SK-N-SH (cell line): ENCODE results near the gene HIVEP2.

Experiments used
- EZH2phosphoT487 ChIP-seq: fragments of 200-600 bp; sonication (generic); IDR thresholded peaks from 2 replicates; pipeline ENCODE4 v1.6.1; 2017; ENCODE audit warnings: low read depth, mixed run types, mild to moderate bottlenecking, antibody characterized with exemption, moderate library complexity, borderline replicate concordance
- FOXJ3 ChIP-seq: sonication (generic); formaldehyde crosslinking; IDR thresholded peaks from 2 replicates; pipeline ENCODE4 v1.5.1; 2020; ENCODE audit warnings: mild to moderate bottlenecking, missing genetic modification reagents
- JUND ChIP-seq: IDR thresholded peaks from 2 replicates; pipeline ENCODE4 v1.4.0; 2012
- MXI1 ChIP-seq: IDR thresholded peaks from 2 replicates; pipeline ENCODE4 v1.6.1; 2012; ENCODE audit warnings: mild to moderate bottlenecking, low read depth, low read length, improper control_type of control experiment
- POLR2AphosphoS5 ChIP-seq: IDR thresholded peaks from 2 replicates; pipeline ENCODE4 v1.6.1; 2012; ENCODE audit warnings: low read depth, low read length
- RCOR1 ChIP-seq: fragments of 150-350 bp; IDR thresholded peaks from 2 replicates; pipeline ENCODE4 v1.6.1; 2017; ENCODE audit warnings: antibody characterized with exemption, low read length
- SIN3A ChIP-seq: IDR thresholded peaks from 2 replicates; pipeline ENCODE4 v1.6.1; 2012; ENCODE audit warnings: low read depth, mild to moderate bottlenecking, low read length, moderate library complexity, borderline replicate concordance
- SMC3 ChIP-seq: IDR thresholded peaks from 2 replicates; pipeline ENCODE4 v1.6.1; 2012; ENCODE audit warnings: low read depth, low read length, improper control_type of control experiment
- TAF1 ChIP-seq: IDR thresholded peaks from 2 replicates; pipeline ENCODE4 v1.6.1; 2012; ENCODE audit warnings: low read depth, mild to moderate bottlenecking, low read length, moderate library complexity, borderline replicate concordance
- TEAD4 ChIP-seq: IDR thresholded peaks from 2 replicates; pipeline ENCODE4 v1.4.0; 2012; ENCODE audit warnings: mild to moderate bottlenecking, borderline replicate concordance; ENCODE audit not compliant: insufficient read depth
- TF ChIP-seq, protein P1 (sequence below): IDR thresholded peaks from 2 replicates; pipeline ENCODE4 v1.4.0; 2012; ENCODE audit warnings: low read depth, borderline replicate concordance
- TF ChIP-seq, protein P2 (sequence below): fragments of 200-600 bp; sonication (generic); IDR thresholded peaks from 2 replicates; pipeline ENCODE4 v1.6.1; 2017; ENCODE audit warnings: antibody characterized with exemption, mild to moderate bottlenecking, moderate library complexity
- TF ChIP-seq, protein P3 (sequence below): IDR thresholded peaks from 2 replicates; pipeline ENCODE4 v1.6.1; 2012; ENCODE audit warnings: mild to moderate bottlenecking, low read depth, low read length, moderate library complexity
- TF ChIP-seq, protein P4 (sequence below): fragments of 150-350 bp; IDR thresholded peaks from 2 replicates; pipeline ENCODE4 v1.6.1; 2017; ENCODE audit warnings: antibody characterized with exemption, low read length, low read depth, borderline replicate concordance

DNA sequence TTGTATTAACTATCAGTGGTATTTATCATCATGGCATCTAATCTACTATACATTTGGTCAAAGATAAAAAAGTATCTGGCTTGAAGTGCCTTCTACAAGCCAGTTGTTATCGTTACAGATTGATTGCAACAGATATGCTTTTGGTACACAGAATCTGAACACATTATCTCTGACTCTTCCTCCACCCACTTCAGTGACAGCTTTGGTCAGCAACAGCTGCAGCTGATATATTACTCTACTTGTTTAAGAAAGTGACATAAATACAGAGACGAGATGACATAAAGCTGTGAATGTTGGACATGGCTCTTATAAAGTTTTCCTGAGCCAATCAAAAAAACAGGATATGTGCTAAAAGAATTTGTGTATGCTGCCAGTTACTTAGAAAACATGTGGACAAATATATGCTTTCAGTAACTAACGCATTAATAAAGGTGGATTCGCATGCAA, 77.6 kb downstream of the HIVEP2 start:
- TF ChIP-seq TAF1 = no peak
- no peak for TF ChIP-seq TEAD4
- TF ChIP-seq, protein P1, sequence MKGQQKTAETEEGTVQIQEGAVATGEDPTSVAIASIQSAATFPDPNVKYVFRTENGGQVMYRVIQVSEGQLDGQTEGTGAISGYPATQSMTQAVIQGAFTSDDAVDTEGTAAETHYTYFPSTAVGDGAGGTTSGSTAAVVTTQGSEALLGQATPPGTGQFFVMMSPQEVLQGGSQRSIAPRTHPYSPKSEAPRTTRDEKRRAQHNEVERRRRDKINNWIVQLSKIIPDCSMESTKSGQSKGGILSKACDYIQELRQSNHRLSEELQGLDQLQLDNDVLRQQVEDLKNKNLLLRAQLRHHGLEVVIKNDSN = no peak
- no peak for TF ChIP-seq POLR2AphosphoS5
- TF ChIP-seq, protein P2, sequence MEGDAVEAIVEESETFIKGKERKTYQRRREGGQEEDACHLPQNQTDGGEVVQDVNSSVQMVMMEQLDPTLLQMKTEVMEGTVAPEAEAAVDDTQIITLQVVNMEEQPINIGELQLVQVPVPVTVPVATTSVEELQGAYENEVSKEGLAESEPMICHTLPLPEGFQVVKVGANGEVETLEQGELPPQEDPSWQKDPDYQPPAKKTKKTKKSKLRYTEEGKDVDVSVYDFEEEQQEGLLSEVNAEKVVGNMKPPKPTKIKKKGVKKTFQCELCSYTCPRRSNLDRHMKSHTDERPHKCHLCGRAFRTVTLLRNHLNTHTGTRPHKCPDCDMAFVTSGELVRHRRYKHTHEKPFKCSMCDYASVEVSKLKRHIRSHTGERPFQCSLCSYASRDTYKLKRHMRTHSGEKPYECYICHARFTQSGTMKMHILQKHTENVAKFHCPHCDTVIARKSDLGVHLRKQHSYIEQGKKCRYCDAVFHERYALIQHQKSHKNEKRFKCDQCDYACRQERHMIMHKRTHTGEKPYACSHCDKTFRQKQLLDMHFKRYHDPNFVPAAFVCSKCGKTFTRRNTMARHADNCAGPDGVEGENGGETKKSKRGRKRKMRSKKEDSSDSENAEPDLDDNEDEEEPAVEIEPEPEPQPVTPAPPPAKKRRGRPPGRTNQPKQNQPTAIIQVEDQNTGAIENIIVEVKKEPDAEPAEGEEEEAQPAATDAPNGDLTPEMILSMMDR = no peak
- TF ChIP-seq EZH2phosphoT487 = no peak
- TF ChIP-seq RCOR1 = no peak
- TF ChIP-seq MXI1 = no peak
- TF ChIP-seq, protein P3, sequence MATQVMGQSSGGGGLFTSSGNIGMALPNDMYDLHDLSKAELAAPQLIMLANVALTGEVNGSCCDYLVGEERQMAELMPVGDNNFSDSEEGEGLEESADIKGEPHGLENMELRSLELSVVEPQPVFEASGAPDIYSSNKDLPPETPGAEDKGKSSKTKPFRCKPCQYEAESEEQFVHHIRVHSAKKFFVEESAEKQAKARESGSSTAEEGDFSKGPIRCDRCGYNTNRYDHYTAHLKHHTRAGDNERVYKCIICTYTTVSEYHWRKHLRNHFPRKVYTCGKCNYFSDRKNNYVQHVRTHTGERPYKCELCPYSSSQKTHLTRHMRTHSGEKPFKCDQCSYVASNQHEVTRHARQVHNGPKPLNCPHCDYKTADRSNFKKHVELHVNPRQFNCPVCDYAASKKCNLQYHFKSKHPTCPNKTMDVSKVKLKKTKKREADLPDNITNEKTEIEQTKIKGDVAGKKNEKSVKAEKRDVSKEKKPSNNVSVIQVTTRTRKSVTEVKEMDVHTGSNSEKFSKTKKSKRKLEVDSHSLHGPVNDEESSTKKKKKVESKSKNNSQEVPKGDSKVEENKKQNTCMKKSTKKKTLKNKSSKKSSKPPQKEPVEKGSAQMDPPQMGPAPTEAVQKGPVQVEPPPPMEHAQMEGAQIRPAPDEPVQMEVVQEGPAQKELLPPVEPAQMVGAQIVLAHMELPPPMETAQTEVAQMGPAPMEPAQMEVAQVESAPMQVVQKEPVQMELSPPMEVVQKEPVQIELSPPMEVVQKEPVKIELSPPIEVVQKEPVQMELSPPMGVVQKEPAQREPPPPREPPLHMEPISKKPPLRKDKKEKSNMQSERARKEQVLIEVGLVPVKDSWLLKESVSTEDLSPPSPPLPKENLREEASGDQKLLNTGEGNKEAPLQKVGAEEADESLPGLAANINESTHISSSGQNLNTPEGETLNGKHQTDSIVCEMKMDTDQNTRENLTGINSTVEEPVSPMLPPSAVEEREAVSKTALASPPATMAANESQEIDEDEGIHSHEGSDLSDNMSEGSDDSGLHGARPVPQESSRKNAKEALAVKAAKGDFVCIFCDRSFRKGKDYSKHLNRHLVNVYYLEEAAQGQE = no peak
- TF ChIP-seq, protein P4, sequence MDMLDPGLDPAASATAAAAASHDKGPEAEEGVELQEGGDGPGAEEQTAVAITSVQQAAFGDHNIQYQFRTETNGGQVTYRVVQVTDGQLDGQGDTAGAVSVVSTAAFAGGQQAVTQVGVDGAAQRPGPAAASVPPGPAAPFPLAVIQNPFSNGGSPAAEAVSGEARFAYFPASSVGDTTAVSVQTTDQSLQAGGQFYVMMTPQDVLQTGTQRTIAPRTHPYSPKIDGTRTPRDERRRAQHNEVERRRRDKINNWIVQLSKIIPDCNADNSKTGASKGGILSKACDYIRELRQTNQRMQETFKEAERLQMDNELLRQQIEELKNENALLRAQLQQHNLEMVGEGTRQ = no peak
- TF ChIP-seq SMC3 = no peak
- TF ChIP-seq SIN3A = no peak
- no peak for TF ChIP-seq JUND
- TF ChIP-seq FOXJ3 (CRISPR knock-in tag) = no peak
